CD14-positive monocyte (primary cell): ENCODE results near the gene CCDC93. TPM values are rescaled to one million over a fixed set of nuclear protein-coding genes. Genes with fewer than 3 reads are reported as not detected.
A peak's percentile ranks its signal among the peaks of the same experiment; 100 is the strongest.

Source experiments
- DNase-seq, 3 donors: peaks; one replicate each; pipeline ENCODE4 v3.0.0-alpha.2; 2011 to 2022
- H2AFZ ChIP-seq: 2 replicates; pipeline ENCODE4 v1.6.0; 2012; ENCODE audit warnings: mild to moderate bottlenecking, low read depth, low read length, inconsistent platforms; ENCODE audit not compliant: insufficient read depth, poor library complexity, severe bottlenecking
- H3K27ac ChIP-seq, 2 donors: 1 replicate in 1 of 2; 2 replicates in 1 of 2; pipeline ENCODE4 v1.5.1; 2012 to 2013; ENCODE audit warnings: low read length in 2 of 2, control low read depth in 1 of 2, inconsistent platforms in 1 of 2, low read depth in 1 of 2, mild to moderate bottlenecking in 1 of 2
- H3K27me3 ChIP-seq, 2 donors: one replicate each; pipeline versions ENCODE4 v1.6.0 to v1.6.1; 2011 to 2013; ENCODE audit warnings: low read length in 2 of 2; ENCODE audit not compliant: control insufficient read depth in 2 of 2, insufficient read depth in 2 of 2
- H3K36me3 ChIP-seq, 2 donors: replicated peaks in 1 of 2; 1 replicate in 1 of 2; 2 replicates in 1 of 2; pipeline versions ENCODE4 v1.5.1 to v1.6.1; 2012 to 2013; ENCODE audit warnings: low read length in 2 of 2, control low read depth in 1 of 2, inconsistent platforms in 1 of 2, mild to moderate bottlenecking in 1 of 2; ENCODE audit not compliant: insufficient read depth in 2 of 2, control insufficient read depth in 1 of 2
- H3K4me1 ChIP-seq, 2 donors: 1 replicate in 1 of 2; 2 replicates in 1 of 2; pipeline versions ENCODE4 v1.5.1 to v1.6.1; 2012 to 2013; ENCODE audit warnings: low read length in 2 of 2, control low read depth in 1 of 2, inconsistent platforms in 1 of 2, mild to moderate bottlenecking in 1 of 2, moderate library complexity in 1 of 2; ENCODE audit not compliant: insufficient read depth in 2 of 2, control insufficient read depth in 1 of 2
- H3K4me2 ChIP-seq: replicated peaks from 2 replicates; pipeline ENCODE3; 2012; ENCODE audit warnings: low read length, moderate library complexity, mild to moderate bottlenecking; ENCODE audit not compliant: poor library complexity, severe bottlenecking; ENCODE audit errors: extremely low read depth
- H3K4me3 ChIP-seq, 3 experiments: fragments of 200-600 bp in 1 of 3; sonication (generic) in 1 of 3; replicated peaks in 1 of 3; 1 replicate in 2 of 3; 2 replicates in 1 of 3; pipeline ENCODE4 v1.5.1; 2011 to 2013; ENCODE audit warnings: low read length in 3 of 3, mild to moderate bottlenecking in 3 of 3, control low read depth in 2 of 3, low read depth in 2 of 3, inconsistent platforms in 1 of 3, moderate library complexity in 1 of 3
- H3K79me2 ChIP-seq: 2 replicates; pipeline ENCODE4 v1.6.0; 2012; ENCODE audit warnings: mild to moderate bottlenecking, control low read depth, inconsistent platforms, low read length, moderate library complexity; ENCODE audit not compliant: insufficient read depth
- H3K9ac ChIP-seq: 2 replicates; pipeline ENCODE4 v1.6.0; 2017; ENCODE audit warnings: low read length, mild to moderate bottlenecking; ENCODE audit not compliant: insufficient read depth, poor library complexity, severe bottlenecking
- H3K9me3 ChIP-seq, 2 donors: replicated peaks in 1 of 2; 1 replicate in 1 of 2; 2 replicates in 1 of 2; pipeline versions ENCODE4 v1.5.1 to v1.6.1; 2012 to 2013; ENCODE audit warnings: low read length in 2 of 2, control low read depth in 1 of 2; ENCODE audit not compliant: control insufficient read depth in 1 of 2, insufficient read depth in 1 of 2
- H4K20me1 ChIP-seq: 2 replicates; pipeline ENCODE4 v1.6.0; 2012; ENCODE audit warnings: mild to moderate bottlenecking, low read length, control low read depth, moderate library complexity; ENCODE audit not compliant: insufficient read depth
- H3K27ac Mint-ChIP-seq, 7 donors: one replicate each; pipeline ENCODE4 v1.8.0; 2020; ENCODE audit warnings: mild to moderate bottlenecking in 7 of 7, mixed read lengths in 7 of 7, moderate library complexity in 6 of 7, inconsistent platforms in 2 of 7
- H3K27me3 Mint-ChIP-seq, 3 donors: one replicate each; pipeline ENCODE4 v1.8.0; 2021 to 2022; ENCODE audit warnings: low read depth in 3 of 3, mild to moderate bottlenecking in 3 of 3, mixed read lengths in 3 of 3, moderate library complexity in 3 of 3, inconsistent platforms in 1 of 3
- H3K36me3 Mint-ChIP-seq, 2 donors: one replicate each; pipeline ENCODE4 v1.8.0; 2020; ENCODE audit warnings: mixed read lengths in 2 of 2, inconsistent platforms in 1 of 2, mild to moderate bottlenecking in 1 of 2
- H3K4me1 Mint-ChIP-seq: one replicate; pipeline ENCODE4 v1.8.0; 2020; ENCODE audit warnings: mild to moderate bottlenecking, mixed read lengths
- H3K4me3 Mint-ChIP-seq, 2 donors: one replicate each; pipeline ENCODE4 v1.8.0; 2020; ENCODE audit warnings: mild to moderate bottlenecking in 2 of 2, mixed read lengths in 2 of 2, moderate library complexity in 1 of 2
- H3K9me3 Mint-ChIP-seq, 7 donors: one replicate each; pipeline ENCODE4 v1.8.0; 2020 to 2022; ENCODE audit warnings: mixed read lengths in 7 of 7, mild to moderate bottlenecking in 6 of 7, moderate library complexity in 6 of 7, inconsistent platforms in 2 of 7
- CTCF ChIP-seq: fragments of 200-600 bp; IDR thresholded peaks from one replicate; pipeline ENCODE4 v1.8.0; 2022; ENCODE audit warnings: antibody characterized with exemption, mild to moderate bottlenecking
- WGBS: methylation state at CpG from one replicate; pipeline ENCODE4 v1.1.5; 2013; ENCODE audit warnings: missing lambda C conversion rate; ENCODE audit not compliant: insufficient coverage; 5-methylcytosine and 5-hydroxymethylcytosine counted together
- intact Hi-C, 2 donors: fragments of 100-400 bp; cut with micrococcal nuclease; formaldehyde crosslinking; loops; one replicate each; pipeline versions ENCODE4 v1.15.0 to v1.15.1; 2023
- polyA plus RNA-seq, 3 donors: library from polyadenylated mRNA; depleted of rRNA in 1 of 3; unstranded in 2 of 3; stranded (reverse) in 1 of 3; fragments of 300-500 nt in 2 of 3; fragments of >200 nt in 1 of 3; fragmentation: Illumina TruSeq in 2 of 3; gene quantifications; 1 replicate in 2 of 3; 2 replicates in 1 of 3; pipeline ENCODE4 v1.2.3, GENCODE V29; 2012 to 2021

CCDC93 gene
- polyA plus RNA-seq, 3 donors: 2.5 to 20.7 (median 5.8) TPM

DNA sequence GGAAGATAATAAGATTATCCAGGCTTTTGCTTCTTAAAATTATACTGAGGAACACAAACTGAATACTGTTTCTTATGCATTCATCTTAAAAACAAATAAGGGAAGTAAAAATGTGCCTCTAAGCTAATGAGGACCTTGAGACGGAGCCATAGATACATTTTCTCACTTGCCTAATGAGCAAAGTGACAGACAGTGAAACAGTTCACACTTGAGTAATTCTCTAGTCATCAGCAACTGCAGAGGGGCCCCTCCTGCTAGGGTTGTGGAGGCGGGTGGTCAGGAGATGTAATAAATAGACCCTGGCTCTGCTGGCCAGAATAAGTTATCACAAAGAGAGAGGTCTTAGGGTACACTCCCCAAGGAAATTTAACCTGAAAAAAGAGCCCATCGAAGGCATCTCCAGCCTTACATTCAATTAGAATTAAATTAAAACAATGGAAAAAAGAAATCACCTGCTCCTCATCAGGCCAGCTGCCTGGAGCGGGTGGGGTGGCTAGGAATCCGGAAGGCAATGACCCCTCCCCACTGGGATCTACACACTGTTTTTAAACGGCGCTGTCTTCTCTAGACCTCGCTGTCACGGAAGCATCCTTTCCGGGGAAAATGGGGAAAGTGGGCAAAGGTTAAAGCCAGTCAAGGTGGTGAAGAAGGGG, 41.8 kb upstream of the CCDC93 start:
- H3K4me3 Mint-ChIP-seq: peak overlapping the region; percentile 45 to 65
- peaks cover 0 to 2% (median 0%) of the 10 kb centered on the region in 7 donors for H3K9me3 Mint-ChIP-seq
- Histone ChIP-seq H3K9ac (peak overlapping the region; percentile 38), H3K4me3 (peak overlapping the region in 1 of 3 experiments; percentile 45), H4K20me1 (no peaks in the 10 kb centered on the region), H2AFZ (no peak overlapping the region), H3K27me3 (no peaks in the 10 kb centered on the region), H3K4me2 (peak overlapping the region; percentile 42), H3K27ac (peak overlapping the region; percentile 89 to 90), H3K9me3 (no peaks in the 10 kb centered on the region), H3K4me1 (peaks cover 64 to 68% of the 10 kb centered on the region in 2 donors), H3K36me3 (no peaks in the 10 kb centered on the region), H3K79me2 (no peaks in the 10 kb centered on the region)
- intact Hi-C loops: loop anchor here in 1 of 2 donors (5.0 kb wide), 1 partner anchor 33 kb away; no protein-coding TSS in a partner anchor
- no peaks in the 10 kb centered on the region for H3K36me3 Mint-ChIP-seq
- DNase-seq: peak; percentile 60 to 77 (median 60)
- H3K27ac Mint-ChIP-seq: peak overlapping the region; percentile 90 to 98 (median 96)
- TF ChIP-seq CTCF: no peak
- WGBS: 55% methylated on average over 5 of the region's 10 CpGs
- peaks cover 64% of the 10 kb centered on the region for H3K4me1 Mint-ChIP-seq
- H3K27me3 Mint-ChIP-seq: peaks cover 0 to 2% (median 0%) of the 10 kb centered on the region in 3 donors

DNA sequence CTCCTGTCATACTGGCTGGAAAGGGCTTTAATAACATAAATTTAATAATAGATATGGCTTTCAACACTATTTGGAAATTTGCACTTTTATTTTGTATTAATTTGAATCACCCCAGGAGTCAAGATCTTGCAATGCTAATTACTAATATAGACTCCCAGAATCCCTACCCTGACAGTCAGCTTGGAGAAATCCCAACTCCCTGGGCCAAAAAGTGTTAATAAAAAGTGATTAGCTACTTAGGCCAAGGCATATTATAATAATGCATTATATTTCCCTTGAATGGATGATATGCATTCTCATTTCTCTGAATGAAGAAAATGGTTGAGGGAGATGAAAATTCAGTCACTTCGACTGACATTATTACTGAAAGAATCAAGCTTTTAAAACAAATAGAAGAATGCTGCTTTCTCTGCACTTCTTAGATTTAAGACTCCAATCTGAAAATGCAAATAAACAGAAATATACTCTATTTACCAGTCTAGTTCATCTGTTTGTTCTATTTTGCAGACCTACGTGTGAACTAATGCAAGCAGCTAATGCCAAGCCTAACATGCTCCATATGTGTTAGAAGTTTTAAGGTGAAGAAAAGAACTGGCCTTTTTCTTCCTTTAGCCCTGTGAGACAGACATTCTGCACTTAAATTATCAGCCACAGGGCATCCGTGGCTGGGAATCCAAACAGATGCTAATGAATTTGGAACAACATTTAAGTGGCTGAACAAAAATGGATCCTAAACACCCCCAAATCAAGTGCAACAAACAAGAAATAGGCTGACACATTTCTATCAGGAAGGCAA, 40.5 kb upstream of the CCDC93 start:
- H3K27ac ChIP-seq: peak overlapping the region in 1 of 2 donors; percentile 90

More for the DNA sequence above, 40.5 kb upstream of the CCDC93 start:
- H3K36me3 ChIP-seq: no peaks in the 10 kb centered on the region
- peaks cover 63 to 68% of the 10 kb centered on the region in 2 donors for H3K4me1 ChIP-seq
- H3K27me3 ChIP-seq: no peaks in the 10 kb centered on the region
- H3K79me2 ChIP-seq: no peaks in the 10 kb centered on the region
- Mint-ChIP-seq H3K4me3 (no peak overlapping the region), H3K27me3 (peaks cover 0 to 2% (median 0%) of the 10 kb centered on the region in 3 donors), H3K9me3 (peaks cover 0 to 2% (median 0%) of the 10 kb centered on the region in 7 donors), H3K27ac (peak overlapping the region in 6 of 7 donors; percentile 90 to 98 (median 96)), H3K36me3 (no peaks in the 10 kb centered on the region), H3K4me1 (peaks cover 64% of the 10 kb centered on the region)
- H3K9me3 ChIP-seq: no peaks in the 10 kb centered on the region
- no peak for DNase-seq
- WGBS: 100% methylated on average over 1 of the region's 3 CpGs
- H4K20me1 ChIP-seq: no peaks in the 10 kb centered on the region
- no peak overlapping the region for H3K4me2 ChIP-seq
- no peak overlapping the region for H3K9ac ChIP-seq
- H2AFZ ChIP-seq: peak overlapping the region; percentile 50
- TF ChIP-seq CTCF: no peak
- peak overlapping the region in 1 of 3 experiments; percentile 45 for H3K4me3 ChIP-seq
- intact Hi-C loops: loop anchor here (5.0 kb wide), 2 partner anchors 32 to 37 kb away; no protein-coding TSS in a partner anchor
